Ovary (tissue), 9 donors: ENCODE results near the gene CRY1. TPM values are rescaled to one million over a fixed set of nuclear protein-coding genes. Genes with fewer than 3 reads are reported as not detected.

Source experiments
- DNase-seq, 5 donors: peaks; one replicate each; pipeline ENCODE4 v3.0.0-alpha.2; 2019 to 2020
- H3K27ac ChIP-seq, 2 donors: fragments of 200-600 bp; one replicate each; pipeline versions ENCODE4 v1.5.1 to v1.8.0; 2019 to 2022
- H3K27me3 ChIP-seq: fragments of 200-600 bp; one replicate; pipeline ENCODE4 v1.8.0; 2022
- H3K36me3 ChIP-seq: fragments of 200-600 bp; sonication (generic); one replicate; pipeline ENCODE4 v1.5.1; 2019
- H3K4me1 ChIP-seq: one replicate; pipeline ENCODE4 v1.8.1; 2013; ENCODE audit warnings: mild to moderate bottlenecking, moderate library complexity; ENCODE audit not compliant: insufficient read depth
- H3K4me3 ChIP-seq: fragments of 200-600 bp; sonication (generic); one replicate; pipeline ENCODE4 v1.5.1; 2017
- H3K9me3 ChIP-seq, 2 donors: fragments of 200-600 bp in 1 of 2; sonication (generic) in 1 of 2; one replicate each; pipeline versions ENCODE4 v1.5.1 to v1.8.1; 2013 to 2019; ENCODE audit warnings: mild to moderate bottlenecking in 1 of 2, moderate library complexity in 1 of 2
- EP300 ChIP-seq: sonication (generic); formaldehyde crosslinking; IDR thresholded peaks from one replicate; pipeline ENCODE4 v1.6.1; 2017; ENCODE audit warnings: antibody characterized with exemption
- POLR2A ChIP-seq: fragments of 450-650 bp; IDR thresholded peaks from one replicate; pipeline ENCODE4 v1.6.1; 2017; ENCODE audit warnings: antibody characterized with exemption, mild to moderate bottlenecking, moderate library complexity
- WGBS, 3 donors: extraction: QIAGEN DNeasy Blood & Tissue Kit in 1 of 3; methylation state at CpG; one replicate each; pipeline versions ENCODE4 v1.1.5 to v1.1.7; 2013 to 2017; 5-methylcytosine and 5-hydroxymethylcytosine counted together
- intact Hi-C, 4 donors: fragments of 100-400 bp; cut with DNase I; formaldehyde crosslinking; loops; one replicate each; pipeline versions ENCODE4 v1.11.0 to v1.15.1; 2022 to 2023
- polyA plus RNA-seq, 2 donors: library from polyadenylated mRNA; stranded (reverse); fragments of 200-250 nt in 1 of 2; fragments of 350-450 nt in 1 of 2; fragmentation: Illumina TruSeq in 1 of 2; extraction: RNeasy Lipid Tissue Mini Kit (QIAGEN cat#74804) in 1 of 2; gene quantifications; one replicate each; pipeline ENCODE4 v1.2.3, GENCODE V29; 2013 to 2014
- total RNA-seq, 7 donors: library from RNA; depleted of rRNA in 2 of 7; stranded (reverse); fragments of >200 nt in 2 of 7; fragmentation: NEBNext Ultra II Directional in 3 of 7; extraction: Animal tissue kit (Norgen Biotek cat#: 25700) in 3 of 7; gene quantifications; one replicate each; pipeline versions ENCODE4 v1.1.0 to v1.2.4, GENCODE V29; 2016 to 2023
- TF ChIP-seq, protein P1 (sequence below), 3 donors: fragments of 450-650 bp in 2 of 3; fragments of 200-600 bp in 1 of 3; IDR thresholded peaks; one replicate each; pipeline versions ENCODE4 v1.5.1 to v1.8.0; 2016 to 2022; ENCODE audit warnings: antibody characterized with exemption in 3 of 3, mild to moderate bottlenecking in 1 of 3
- donor health status: DM: no; HTN: no; CAD: no; lungs with moderate emphysema.
- donor health status: DM: no; HTN: no; CAD: no.
- donor health status: Bipolar disorder and iron deficiency.
- donor health status: DM: yes; HTN: yes; CAD: no.
- donor health status: DM: no; HTN: no; CAD: no.
- donor health status: DM: yes; HTN: yes; CAD: no.

CRY1 gene
- total and polyA plus RNA-seq, 9 donors, result 8.3 to 49.1 (median 14.5) TPM

- intact Hi-C loops, result loop anchor here in 3 of 4 donors (5.0 to 10.0 kb wide), 3 partner anchors 107 to 139 kb away; partner anchors contain the start of genes MTERF2 (in 3 of the 3) and TMEM263 (in 1 of the 3)
- peak overlapping the region; percentile 76 for H3K4me3 ChIP-seq
- no peaks in the 10 kb centered on the region for H3K4me1 ChIP-seq
- no peaks in the 10 kb centered on the region for H3K27me3 ChIP-seq
- TF ChIP-seq, protein P1, sequence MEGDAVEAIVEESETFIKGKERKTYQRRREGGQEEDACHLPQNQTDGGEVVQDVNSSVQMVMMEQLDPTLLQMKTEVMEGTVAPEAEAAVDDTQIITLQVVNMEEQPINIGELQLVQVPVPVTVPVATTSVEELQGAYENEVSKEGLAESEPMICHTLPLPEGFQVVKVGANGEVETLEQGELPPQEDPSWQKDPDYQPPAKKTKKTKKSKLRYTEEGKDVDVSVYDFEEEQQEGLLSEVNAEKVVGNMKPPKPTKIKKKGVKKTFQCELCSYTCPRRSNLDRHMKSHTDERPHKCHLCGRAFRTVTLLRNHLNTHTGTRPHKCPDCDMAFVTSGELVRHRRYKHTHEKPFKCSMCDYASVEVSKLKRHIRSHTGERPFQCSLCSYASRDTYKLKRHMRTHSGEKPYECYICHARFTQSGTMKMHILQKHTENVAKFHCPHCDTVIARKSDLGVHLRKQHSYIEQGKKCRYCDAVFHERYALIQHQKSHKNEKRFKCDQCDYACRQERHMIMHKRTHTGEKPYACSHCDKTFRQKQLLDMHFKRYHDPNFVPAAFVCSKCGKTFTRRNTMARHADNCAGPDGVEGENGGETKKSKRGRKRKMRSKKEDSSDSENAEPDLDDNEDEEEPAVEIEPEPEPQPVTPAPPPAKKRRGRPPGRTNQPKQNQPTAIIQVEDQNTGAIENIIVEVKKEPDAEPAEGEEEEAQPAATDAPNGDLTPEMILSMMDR (IDR thresholded peaks at IDR 0.05), result no peak
- no peak for TF ChIP-seq EP300
- no peak for TF ChIP-seq POLR2A
- 9 to 12% (median 12%) methylated on average over 6 of the region's 6 CpGs for WGBS, 3 donors
- peak overlapping the region; percentile 94 to 97 for H3K27ac ChIP-seq
- no peaks in the 10 kb centered on the region for H3K36me3 ChIP-seq
- no peak for DNase-seq
- H3K9me3 ChIP-seq, result no peaks in the 10 kb centered on the region
Observed at GRCh38 chr12:107094183-107094448, 767 bp upstream of the CRY1 start.

- Histone ChIP-seq H3K36me3 (no peaks in the 10 kb centered on the region), H3K27ac (peak overlapping the region; percentile 94 to 97)
- WGBS, 3 donors, result 0% methylated on average over 65 to 67 of the region's 67 CpGs
Observed at GRCh38 chr12:107092669-107093416, 506 bp downstream of the CRY1 start.

GRCh38 chr12:107091989-107092641, 1.2 kb downstream of the CRY1 start:
- peak in 1 of 5 donors; percentile 35 for DNase-seq
- TF ChIP-seq, protein P1 (IDR thresholded peaks at IDR 0.05), result peak; percentile 30 to 88 (median 86)
- TF ChIP-seq POLR2A, result peak; percentile 16
- no peak for TF ChIP-seq EP300
- Histone ChIP-seq H3K36me3 (no peaks in the 10 kb centered on the region), H3K4me1 (no peaks in the 10 kb centered on the region), H3K27ac (peak overlapping the region; percentile 94 to 97), H3K4me3 (peak overlapping the region; percentile 76), H3K9me3 (no peaks in the 10 kb centered on the region), H3K27me3 (no peaks in the 10 kb centered on the region)
- WGBS, 3 donors, result 0 to 1% (median 0%) methylated on average over 6 of the region's 6 CpGs
- intact Hi-C loops, result loop anchor here in 3 of 4 donors (2.0 to 10.0 kb wide), 4 partner anchors 105 to 137 kb away; partner anchors contain the start of genes MTERF2 (in 3 of the 3) and TMEM263 (in 1 of the 3)

More at GRCh38 chr12:107092669-107093416, 506 bp downstream of the CRY1 start:
- H3K9me3 ChIP-seq, result no peaks in the 10 kb centered on the region
- TF ChIP-seq, protein P1 (IDR thresholded peaks at IDR 0.05), result no peak
- TF ChIP-seq EP300 (no peak), POLR2A (no peak)
- DNase-seq, result peak in 2 of 5 donors; percentile 60
- H3K4me1 ChIP-seq, result no peaks in the 10 kb centered on the region
- H3K4me3 ChIP-seq, result peak overlapping the region; percentile 76
- no peaks in the 10 kb centered on the region for H3K27me3 ChIP-seq
- intact Hi-C loops, result loop anchor here in 3 of 4 donors (2.0 to 10.0 kb wide), 4 partner anchors 106 to 138 kb away; partner anchors contain the start of genes MTERF2 (in 3 of the 3) and TMEM263 (in 1 of the 3)

DNA sequence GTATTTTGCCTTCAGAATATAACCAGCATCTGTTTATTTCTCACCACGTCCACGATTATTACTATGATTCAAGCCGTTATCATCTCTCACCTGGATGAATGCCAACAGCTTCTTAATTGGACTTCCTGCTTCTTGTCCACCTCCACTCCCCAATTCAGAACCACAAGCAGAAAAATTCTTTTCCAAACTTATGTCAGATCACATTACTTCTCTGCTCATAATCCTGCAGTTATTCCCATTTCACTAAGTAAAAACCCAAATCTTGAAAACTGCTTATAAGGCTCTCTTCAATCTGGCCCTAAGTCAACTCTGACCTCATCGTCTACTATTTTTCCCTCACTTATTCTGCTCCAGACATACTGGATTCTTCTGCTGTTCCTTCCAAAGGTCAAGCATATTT, 2.0 kb downstream of the CRY1 start:
- intact Hi-C loops, result loop anchor here in 3 of 4 donors (5.0 to 10.0 kb wide), 3 partner anchors 104 to 137 kb away; partner anchors contain the start of genes MTERF2 (in 3 of the 3) and TMEM263 (in 1 of the 3)
- H3K9me3 ChIP-seq, result no peaks in the 10 kb centered on the region
- H3K4me1 ChIP-seq, result no peaks in the 10 kb centered on the region
- TF ChIP-seq EP300 (no peak), POLR2A (no peak)
- TF ChIP-seq, protein P1 (IDR thresholded peaks at IDR 0.05), result no peak
- no peak for DNase-seq
- H3K36me3 ChIP-seq, result no peaks in the 10 kb centered on the region
- WGBS, 3 donors, result 3 to 4% (median 3%) methylated on average over 4 of the region's 4 CpGs
- no peak overlapping the region for H3K27ac ChIP-seq
- peak overlapping the region; percentile 76 for H3K4me3 ChIP-seq
- H3K27me3 ChIP-seq, result no peaks in the 10 kb centered on the region
